ENCODE measurements around the gene OTC. TPM values are rescaled to one million over a fixed set of nuclear protein-coding genes. Genes with fewer than 3 reads are reported as not detected.

The OTC gene
- total RNA-seq, 1 experiment from 2014 or later = not detected

GRCh38 chrX:38465686-38466085 is 113.3 kb downstream of the OTC start:
- Mint-ChIP-seq H3K27me3 (ENCODE audit: insufficient read depth, unreplicated experiment) (peaks cover 13% of the 10 kb centered on the region), H3K4me3 (ENCODE audit: unreplicated experiment) (no peak overlapping the region), H3K27ac (ENCODE audit: unreplicated experiment) (no peak overlapping the region), H3K4me1 (ENCODE audit: low read depth, unreplicated experiment) (no peaks in the 10 kb centered on the region), H3K36me3 (ENCODE audit: insufficient read depth, unreplicated experiment) (no peaks in the 10 kb centered on the region), H3K9me3 (ENCODE audit: unreplicated experiment) (no peaks in the 10 kb centered on the region)
- Histone ChIP-seq H3K36me3 (ENCODE audit: control insufficient read depth, insufficient read depth, low read length) (no peaks in the 10 kb centered on the region), H3K9me3 (no peaks in the 10 kb centered on the region), H3K4me1 (no peaks in the 10 kb centered on the region), H3K27me3 (replicated peaks; ENCODE audit: control insufficient read depth, insufficient read depth, low read length) (no peaks in the 10 kb centered on the region), H3K4me3 (ENCODE audit: low read depth, low read length) (no peak overlapping the region)
- no peak for DNase-seq
- ChIA-PET POLR2A (no interaction called here), CTCF (no interaction called here)
- no peak for TF ChIP-seq CTCF (IDR thresholded peaks at IDR 0.05; ENCODE audit: insufficient read depth in 1 of 2, low read depth in 1 of 2, low read length in 1 of 2, severe bottlenecking in 1 of 2, unreplicated experiment in 1 of 2)
- BruUV-seq (replicated peaks) = no TSS peak
- intact Hi-C loops (cut with micrococcal nuclease; ENCODE audit: unreplicated experiment) = no loop called here

- BruUV-seq (replicated peaks) = no TSS peak
- no peaks in the 10 kb centered on the region for H3K4me1 Mint-ChIP-seq (ENCODE audit: low read depth, unreplicated experiment)
- CTCF ChIA-PET = no interaction called here
Measured at GRCh38 chrX:38468563-38469157, 116.3 kb downstream of the OTC start.

More at GRCh38 chrX:38468563-38469157, 116.3 kb downstream of the OTC start:
- H3K27me3 ChIP-seq (replicated peaks; ENCODE audit: control insufficient read depth, insufficient read depth, low read length) = no peaks in the 10 kb centered on the region
- no peaks in the 10 kb centered on the region for H3K9me3 Mint-ChIP-seq (ENCODE audit: unreplicated experiment)
- intact Hi-C loops (cut with micrococcal nuclease; ENCODE audit: unreplicated experiment) = no loop called here
- no peaks in the 10 kb centered on the region for H3K36me3 ChIP-seq (ENCODE audit: control insufficient read depth, insufficient read depth, low read length)
- POLR2A ChIA-PET = interaction anchor here (0.6 kb wide), 1 partner anchor 207 kb away, joined by 3 read pairs; no protein-coding TSS in a partner anchor
- H3K36me3 Mint-ChIP-seq (ENCODE audit: insufficient read depth, unreplicated experiment) = no peaks in the 10 kb centered on the region
- H3K4me3 ChIP-seq (ENCODE audit: low read depth, low read length) = no peak overlapping the region
- no peak for DNase-seq
- H3K4me1 ChIP-seq = no peaks in the 10 kb centered on the region
- no peak for TF ChIP-seq CTCF (IDR thresholded peaks at IDR 0.05; ENCODE audit: insufficient read depth in 1 of 2, low read depth in 1 of 2, low read length in 1 of 2, severe bottlenecking in 1 of 2, unreplicated experiment in 1 of 2)
- H3K27me3 Mint-ChIP-seq (ENCODE audit: insufficient read depth, unreplicated experiment) = peaks cover 13% of the 10 kb centered on the region
- H3K4me3 Mint-ChIP-seq (ENCODE audit: unreplicated experiment) = no peak overlapping the region
- H3K27ac Mint-ChIP-seq (ENCODE audit: unreplicated experiment) = no peak overlapping the region
- H3K9me3 ChIP-seq = no peaks in the 10 kb centered on the region

Other genes starting within 250 kb of the OTC start
- gene SRPX, start 131.7 kb upstream of the OTC start, total RNA-seq (2022) = 1.7 and 2.2 TPM in 2 replicates
- gene RPGR, start 25.1 kb upstream of the OTC start, total RNA-seq (2022) = 8.0 and 8.5 TPM in 2 replicates
- 0.91 and 1.7 TPM in 2 replicates for gene TSPAN7, start 208.9 kb downstream of the OTC start, total RNA-seq (2022)

Measured in Caco-2 (cell line).